B cell (primary cell): ENCODE measurements around the gene CPT2. TPM values are rescaled to one million over a fixed set of nuclear protein-coding genes. Genes with fewer than 3 reads are reported as not detected.
"Not testable (repeated sequence)": the region's sequence is repeated elsewhere in the genome, so short reads cannot be mapped to it uniquely, and the experiment has no call there.

Source experiments
- ATAC-seq: fragments of 200-7000 bp; cut with Tn5 transposase; one replicate; pipeline ENCODE4 v1.10.0; 2021; ENCODE audit warnings: low read depth, mild to moderate bottlenecking, moderate number of reproducible peaks, moderate library complexity
- CTCF ChIA-PET: fragments of 350-600 bp; sonication (Branson Sonifier 250); formaldehyde crosslinking; loops from one replicate; lab custom pipeline; 2021; ENCODE audit warnings: antibody characterized with exemption, inconsistent platforms; lab: Charles Lee
- POLR2A ChIA-PET: fragments of 350-600 bp; sonication (Branson Sonifier 250); formaldehyde crosslinking; loops from one replicate; lab custom pipeline; 2021; ENCODE audit warnings: antibody characterized with exemption; lab: Charles Lee
- DNase-seq: peaks from one replicate; pipeline ENCODE4 v3.0.0; 2013
- H2AFZ ChIP-seq: 2 replicates; pipeline ENCODE4 v1.6.1; 2012; ENCODE audit warnings: mild to moderate bottlenecking, low read depth, low read length; ENCODE audit not compliant: insufficient read depth, poor library complexity, severe bottlenecking
- H3K27ac ChIP-seq, 2 donors: 1 replicate in 1 of 2; 2 replicates in 1 of 2; pipeline ENCODE4 v1.5.1; 2012 to 2013; ENCODE audit warnings: low read length in 2 of 2, mild to moderate bottlenecking in 2 of 2, moderate library complexity in 1 of 2
- H3K27me3 ChIP-seq, 4 experiments: fragments of 200-600 bp in 1 of 4; sonication (generic) in 1 of 4; replicated peaks in 1 of 4; 1 replicate in 2 of 4; 2 replicates in 2 of 4; pipeline versions ENCODE4 v1.6.1 to v1.7.0; 2013 to 2016; ENCODE audit warnings: low read length in 3 of 4, mild to moderate bottlenecking in 2 of 4, mixed read lengths in 1 of 4, moderate library complexity in 1 of 4; ENCODE audit not compliant: insufficient read depth in 4 of 4, control insufficient read depth in 3 of 4; ENCODE audit errors: control extremely low read depth in 1 of 4
- H3K36me3 ChIP-seq, 2 experiments: replicated peaks in 1 of 2; 1 replicate in 1 of 2; 2 replicates in 1 of 2; pipeline versions ENCODE4 v1.6.1 to v1.7.1; 2013; ENCODE audit warnings: low read length in 1 of 2; ENCODE audit not compliant: insufficient read depth in 2 of 2, control insufficient read depth in 1 of 2; ENCODE audit errors: control extremely low read depth in 1 of 2, extremely low read depth in 1 of 2
- H3K4me1 ChIP-seq, 2 donors: fragments of 200-600 bp in 1 of 2; sonication (generic) in 1 of 2; 1 replicate in 1 of 2; 2 replicates in 1 of 2; pipeline versions ENCODE4 v1.5.1 to v1.6.1; 2013 to 2017; ENCODE audit warnings: low read length in 2 of 2; ENCODE audit not compliant: control insufficient read depth in 2 of 2, insufficient read depth in 2 of 2
- H3K4me2 ChIP-seq: replicated peaks from 2 replicates; pipeline ENCODE3; 2012; ENCODE audit warnings: mild to moderate bottlenecking, low read depth, low read length; ENCODE audit not compliant: poor library complexity, severe bottlenecking
- H3K4me3 ChIP-seq, 5 experiments: fragments of 200-600 bp in 1 of 5; sonication (generic) in 1 of 5; 1 replicate in 3 of 5; 2 replicates in 2 of 5; pipeline versions ENCODE4 v1.5.1 to v1.7.0; 2011 to 2016; ENCODE audit warnings: low read length in 4 of 5, mild to moderate bottlenecking in 4 of 5, low read depth in 2 of 5, control low read depth in 1 of 5, moderate library complexity in 1 of 5; ENCODE audit not compliant: insufficient read depth in 1 of 5; ENCODE audit errors: control extremely low read depth in 1 of 5, extremely low read depth in 1 of 5
- H3K79me2 ChIP-seq: fragments of 200-600 bp; sonication (generic); one replicate; pipeline ENCODE4 v1.6.0; 2016; ENCODE audit warnings: low read length; ENCODE audit not compliant: control insufficient read depth, insufficient read depth
- H3K9ac ChIP-seq: fragments of 200-600 bp; sonication (generic); 2 replicates; pipeline ENCODE4 v1.6.1; 2017; ENCODE audit warnings: mild to moderate bottlenecking, low read length, moderate library complexity
- H3K9me3 ChIP-seq, 3 donors: one replicate each; pipeline versions ENCODE4 v1.6.1 to v1.7.1; 2013; ENCODE audit warnings: low read length in 2 of 3; ENCODE audit not compliant: control insufficient read depth in 2 of 3, insufficient read depth in 1 of 3; ENCODE audit errors: control extremely low read depth in 1 of 3
- H4K20me1 ChIP-seq: 2 replicates; pipeline ENCODE4 v1.6.0; 2012; ENCODE audit warnings: mild to moderate bottlenecking, low read length; ENCODE audit not compliant: insufficient read depth, control insufficient read depth, poor library complexity, severe bottlenecking
- H3K27ac Mint-ChIP-seq: one replicate; pipeline ENCODE4 v1.8.0; 2021; ENCODE audit warnings: mixed read lengths
- H3K27me3 Mint-ChIP-seq: one replicate; pipeline ENCODE4 v1.8.0; 2021; ENCODE audit warnings: mixed read lengths
- H3K4me1 Mint-ChIP-seq: one replicate; pipeline ENCODE4 v1.8.0; 2021; ENCODE audit warnings: mixed read lengths
- H3K4me3 Mint-ChIP-seq: one replicate; pipeline ENCODE4 v1.8.0; 2021; ENCODE audit warnings: mixed read lengths
- H3K9me3 Mint-ChIP-seq: one replicate; pipeline ENCODE4 v1.8.0; 2022; ENCODE audit warnings: mixed read lengths; ENCODE audit not compliant: insufficient read depth
- EZH2 ChIP-seq: IDR thresholded peaks from 2 replicates; pipeline ENCODE4 v1.6.1; 2012; ENCODE audit warnings: borderline replicate concordance, low read depth, mild to moderate bottlenecking, moderate library complexity, low read length; ENCODE audit not compliant: insufficient read depth, poor library complexity, severe bottlenecking
- WGBS: methylation state at CpG from one replicate; pipeline ENCODE4 v1.1.5; 2013; ENCODE audit warnings: missing lambda C conversion rate; ENCODE audit not compliant: insufficient coverage; 5-methylcytosine and 5-hydroxymethylcytosine counted together
- intact Hi-C: fragments of 100-400 bp; cut with micrococcal nuclease; formaldehyde crosslinking; loops from one replicate; pipeline ENCODE4 v1.10.0; 2022
- polyA plus RNA-seq: library from polyadenylated mRNA; depleted of rRNA; stranded (reverse); fragments of >200 nt; gene quantifications from 2 replicates; pipeline ENCODE4 v1.2.3, GENCODE V29; 2012
- total RNA-seq, 2 donors: library from RNA; stranded (reverse); fragments of 120-200 nt in 1 of 2; gene quantifications; 1 replicate in 1 of 2; 2 replicates in 1 of 2; pipeline versions ENCODE4 v1.2.3 to v1.2.4, GENCODE V29; 2013 to 2022
- TF ChIP-seq, protein P1 (sequence below): fragments of 200-600 bp; IDR thresholded peaks from one replicate; pipeline ENCODE4 v1.8.0; 2022; ENCODE audit warnings: antibody characterized with exemption, mild to moderate bottlenecking

The CPT2 gene
- total and polyA plus RNA-seq, 2 donors (not counting 1 experiment from before 2014, with no cell fraction given), result 6.3 to 19.8 TPM

DNA sequence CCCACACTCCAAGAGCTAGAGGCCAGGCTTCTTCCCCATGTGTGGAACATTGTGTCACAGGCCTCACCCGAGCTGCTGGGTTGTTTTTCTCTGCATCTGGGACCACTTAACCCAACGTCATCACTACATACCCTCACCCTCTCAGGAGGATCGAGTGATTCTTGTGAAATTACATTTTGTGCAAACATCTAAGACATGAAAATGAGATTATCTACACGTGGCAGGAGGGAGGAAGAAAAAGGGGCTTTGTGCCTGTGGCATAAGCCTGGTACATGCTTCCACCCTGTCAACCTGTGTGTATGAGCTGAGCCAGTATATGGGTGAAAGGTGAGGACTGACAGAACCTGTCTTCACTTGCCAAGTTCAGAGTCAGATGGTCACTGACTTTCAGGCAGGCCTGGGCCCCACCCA lies 1.6 kb downstream of the CPT2 start:
- 89% methylated on average over 4 of the region's 4 CpGs for WGBS
- ChIA-PET CTCF (interaction anchor here (0.6 kb wide), 1 partner anchor 907 kb away, joined by 3 read pairs; no protein-coding TSS in a partner anchor), POLR2A (no interaction called here)
- H3K79me2 ChIP-seq, result peaks cover 27% of the 10 kb centered on the region
- no peak overlapping the region for H3K9ac ChIP-seq
- Mint-ChIP-seq H3K9me3 (no peaks in the 10 kb centered on the region), H3K27ac (peak overlapping the region; percentile 95), H3K27me3 (no peaks in the 10 kb centered on the region), H3K4me3 (peak overlapping the region; percentile 97), H3K4me1 (peaks cover 28% of the 10 kb centered on the region)
- H3K4me1 ChIP-seq, result peaks cover 16 to 20% of the 10 kb centered on the region in 2 donors
- no peak for TF ChIP-seq EZH2
- TF ChIP-seq, protein P1, sequence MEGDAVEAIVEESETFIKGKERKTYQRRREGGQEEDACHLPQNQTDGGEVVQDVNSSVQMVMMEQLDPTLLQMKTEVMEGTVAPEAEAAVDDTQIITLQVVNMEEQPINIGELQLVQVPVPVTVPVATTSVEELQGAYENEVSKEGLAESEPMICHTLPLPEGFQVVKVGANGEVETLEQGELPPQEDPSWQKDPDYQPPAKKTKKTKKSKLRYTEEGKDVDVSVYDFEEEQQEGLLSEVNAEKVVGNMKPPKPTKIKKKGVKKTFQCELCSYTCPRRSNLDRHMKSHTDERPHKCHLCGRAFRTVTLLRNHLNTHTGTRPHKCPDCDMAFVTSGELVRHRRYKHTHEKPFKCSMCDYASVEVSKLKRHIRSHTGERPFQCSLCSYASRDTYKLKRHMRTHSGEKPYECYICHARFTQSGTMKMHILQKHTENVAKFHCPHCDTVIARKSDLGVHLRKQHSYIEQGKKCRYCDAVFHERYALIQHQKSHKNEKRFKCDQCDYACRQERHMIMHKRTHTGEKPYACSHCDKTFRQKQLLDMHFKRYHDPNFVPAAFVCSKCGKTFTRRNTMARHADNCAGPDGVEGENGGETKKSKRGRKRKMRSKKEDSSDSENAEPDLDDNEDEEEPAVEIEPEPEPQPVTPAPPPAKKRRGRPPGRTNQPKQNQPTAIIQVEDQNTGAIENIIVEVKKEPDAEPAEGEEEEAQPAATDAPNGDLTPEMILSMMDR, result no peak
- H3K27me3 ChIP-seq, result no peaks in the 10 kb centered on the region
- no peak overlapping the region for H3K4me3 ChIP-seq
- no peak overlapping the region for H3K4me2 ChIP-seq
- ATAC-seq (no peak), DNase-seq (no peak)
- intact Hi-C loops, result no loop called here
- H3K9me3 ChIP-seq, result no peaks in the 10 kb centered on the region
- H3K27ac ChIP-seq, result peak overlapping the region in 1 of 2 donors; percentile 96
- H2AFZ ChIP-seq, result no peak overlapping the region
- H4K20me1 ChIP-seq, result no peaks in the 10 kb centered on the region
- peaks cover 6 to 31% of the 10 kb centered on the region in 2 experiments for H3K36me3 ChIP-seq

DNA sequence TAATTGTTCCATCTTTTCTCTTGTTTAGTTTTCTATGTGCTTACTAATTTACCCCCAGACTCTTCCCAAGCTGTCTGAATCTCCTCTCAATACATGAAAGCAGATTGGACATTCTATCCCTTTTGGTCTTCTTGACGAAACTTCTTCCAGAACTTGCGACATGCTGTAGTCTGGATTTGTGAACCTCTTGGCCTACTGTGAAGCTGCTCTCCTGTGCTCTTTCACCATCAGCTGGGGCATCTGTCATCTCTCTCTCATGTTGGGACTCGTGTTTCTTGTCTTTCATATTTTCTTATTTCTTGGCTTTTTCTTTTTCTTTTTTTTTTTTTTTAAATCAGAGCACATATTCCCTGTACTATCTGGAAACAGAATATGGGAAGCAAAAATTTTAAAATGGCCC lies 6.8 kb downstream of the CPT2 start:
- no peak overlapping the region for H3K9ac ChIP-seq
- H3K4me3 ChIP-seq, result no peak overlapping the region
- WGBS, result 100% methylated on average over 2 of the region's 3 CpGs
- H3K9me3 Mint-ChIP-seq, result peaks cover 5% of the 10 kb centered on the region
- CTCF ChIA-PET, result no interaction called here
- peaks cover 0 to 1% of the 10 kb centered on the region in 2 donors for H3K4me1 ChIP-seq
- no peak overlapping the region for H2AFZ ChIP-seq
- H3K27ac Mint-ChIP-seq, result no peak overlapping the region
- TF ChIP-seq EZH2, result no peak
- TF ChIP-seq, protein P1, result no peak
- H3K9me3 ChIP-seq, result peaks cover 1 to 25% (median 20%) of the 10 kb centered on the region in 3 donors
- H3K36me3 ChIP-seq, result peaks cover 6 to 80% of the 10 kb centered on the region in 2 experiments
- intact Hi-C loops, result no loop called here
- peaks cover 27% of the 10 kb centered on the region for H3K79me2 ChIP-seq
- peaks cover 9% of the 10 kb centered on the region for H3K4me1 Mint-ChIP-seq
- POLR2A ChIA-PET, result interaction anchor here (0.7 kb wide), 1 partner anchor 50 kb away, joined by 5 read pairs; no protein-coding TSS in a partner anchor
- no peaks in the 10 kb centered on the region for H3K27me3 ChIP-seq
- H3K27ac ChIP-seq, result no peak overlapping the region
- DNase-seq (no peak), ATAC-seq (no peak)
- H4K20me1 ChIP-seq, result no peaks in the 10 kb centered on the region
- no peak overlapping the region for H3K4me2 ChIP-seq
- H3K27me3 Mint-ChIP-seq, result no peaks in the 10 kb centered on the region
- H3K4me3 Mint-ChIP-seq, result no peak overlapping the region

DNA sequence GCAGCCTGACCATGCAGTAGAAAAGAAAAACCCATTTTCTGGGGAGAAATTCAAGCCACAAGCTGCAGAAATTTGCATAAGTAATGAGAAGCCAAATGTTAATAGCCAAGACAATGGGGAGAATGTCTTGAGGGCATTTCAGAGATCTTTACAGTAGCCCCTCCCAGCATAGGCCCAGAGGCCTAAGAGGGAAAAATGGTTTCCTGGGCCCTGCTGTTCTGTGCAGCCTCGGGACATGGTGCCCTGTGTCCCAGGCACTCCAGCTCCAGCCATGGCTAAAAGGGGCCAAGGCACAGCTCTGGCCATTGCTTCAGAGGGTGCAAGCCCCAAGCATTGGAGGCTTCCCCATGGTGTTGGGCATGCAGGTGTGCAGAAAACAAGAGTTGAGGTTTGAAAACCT lies 8.9 kb downstream of the CPT2 start:
- peaks cover 24% of the 10 kb centered on the region for H3K79me2 ChIP-seq

More for the DNA sequence above, 8.9 kb downstream of the CPT2 start:
- CTCF ChIA-PET, H4K20me1 ChIP-seq, H3K27ac Mint-ChIP-seq, H2AFZ ChIP-seq, H3K4me3 Mint-ChIP-seq, H3K4me1 Mint-ChIP-seq, ATAC-seq, intact Hi-C loops, H3K27me3 ChIP-seq, H3K27me3 Mint-ChIP-seq, H3K9ac ChIP-seq, DNase-seq, H3K4me1 ChIP-seq, H3K27ac ChIP-seq, POLR2A ChIA-PET, H3K4me3 ChIP-seq, H3K9me3 Mint-ChIP-seq, H3K4me2 ChIP-seq: not testable (repeated sequence)
- 100% methylated on average over 1 of the region's 1 CpG for WGBS
- peaks cover 6 to 91% of the 10 kb centered on the region in 2 experiments for H3K36me3 ChIP-seq
- peaks cover 1 to 25% (median 20%) of the 10 kb centered on the region in 3 donors for H3K9me3 ChIP-seq
